A549 (cell line): ENCODE measurements around the gene GTF2A1. TPM values are rescaled to one million over a fixed set of nuclear protein-coding genes. Genes with fewer than 3 reads are reported as not detected.

ENCODE experiments used
- ATAC-seq, 2 experiments: fragments of 200-7000 bp in 1 of 2; fragments of >200 bp in 1 of 2; cut with Nextera tagmentation in 1 of 2; cut with Tn5 transposase in 1 of 2; 3 replicates each; pipeline versions ENCODE4 v1.8.0 to v1.9.1; 2018 to 2020; ENCODE audit warnings: mild to moderate bottlenecking in 1 of 2, moderate library complexity in 1 of 2
- CTCF ChIA-PET: fragments of 300-600 bp; sonication (Branson Sonifier 250); formaldehyde crosslinking; extraction: SDS; loops from one replicate; lab custom pipeline; 2021; ENCODE audit warnings: antibody characterized with exemption, inconsistent platforms; lab: Yijun Ruan, JAX
- POLR2A ChIA-PET: fragments of 350-600 bp; formaldehyde crosslinking; extraction: SDS; loops from one replicate; lab custom pipeline; 2021; ENCODE audit warnings: antibody characterized with exemption, inconsistent platforms; lab: Yijun Ruan, JAX
- DNase-seq, 2 experiments: peaks; one replicate each; pipeline versions ENCODE4 v3.0.0 to v3.0.0-alpha.2; 2011 to 2016; ENCODE audit warnings: low read depth in 1 of 2, low spot score in 1 of 2
- FAIRE-seq: peaks from 2 replicates; lab custom pipeline; 2011; peaks lifted over from hg19 to GRCh38; lab: Jason Lieb, UNC
- H3K27ac ChIP-seq, 2 experiments: fragments of >200 bp; sonication (Bioruptor Twin); formaldehyde crosslinking; 3 replicates each; pipeline ENCODE4 v1.5.1; 2016 to 2017
- H3K4me1 ChIP-seq: fragments of >200 bp; sonication (Bioruptor Twin); formaldehyde crosslinking; 3 replicates; pipeline ENCODE4 v1.6.1; 2016
- H3K4me2 ChIP-seq: fragments of >200 bp; sonication (Bioruptor Twin); formaldehyde crosslinking; 3 replicates; pipeline ENCODE4 v1.6.1; 2016
- H3K4me3 ChIP-seq: fragments of >200 bp; sonication (Bioruptor Twin); formaldehyde crosslinking; 3 replicates; pipeline ENCODE4 v1.5.1; 2016
- H3K9me3 ChIP-seq: fragments of >200 bp; sonication (Bioruptor Twin); formaldehyde crosslinking; 3 replicates; pipeline ENCODE4 v1.6.1; 2016
- CBX2 ChIP-seq: fragments of 200-600 bp; sonication (generic); IDR thresholded peaks from 2 replicates; pipeline ENCODE4 v1.6.1; 2016; ENCODE audit warnings: low read depth, mild to moderate bottlenecking, borderline replicate concordance
- CBX8 ChIP-seq: fragments of 200-600 bp; sonication (generic); IDR thresholded peaks from 2 replicates; pipeline ENCODE4 v1.6.1; 2016
- CEBPB ChIP-seq, 2 experiments: fragments of >200 bp in 1 of 2; sonication (Bioruptor Twin) in 1 of 2; formaldehyde crosslinking in 1 of 2; IDR thresholded peaks; 2 replicates each; pipeline ENCODE4 v1.6.1; 2012 to 2016
- CHD2 ChIP-seq: fragments of 150-350 bp; IDR thresholded peaks from 2 replicates; pipeline ENCODE4 v1.6.1; 2014; ENCODE audit warnings: low read length; ENCODE audit not compliant: partially characterized antibody
- CHD4 ChIP-seq: fragments of 200-600 bp; sonication (generic); IDR thresholded peaks from 2 replicates; pipeline ENCODE4 v1.6.1; 2016; ENCODE audit warnings: antibody characterized with exemption, mild to moderate bottlenecking, borderline replicate concordance
- CTCF ChIP-seq: fragments of >200 bp; sonication (Bioruptor Twin); formaldehyde crosslinking; IDR thresholded peaks from 3 replicates; pipeline ENCODE4 v1.5.1; 2016
- E2F6 ChIP-seq: IDR thresholded peaks from 2 replicates; pipeline ENCODE4 v1.6.1; 2012; ENCODE audit warnings: low read depth, borderline replicate concordance
- FOSL2 ChIP-seq, 2 experiments: fragments of 450-650 bp in 1 of 2; fragments of >200 bp in 1 of 2; sonication (Bioruptor Twin) in 1 of 2; formaldehyde crosslinking; IDR thresholded peaks; 2 replicates each; pipeline versions ENCODE4 v1.5.0 to v1.6.1; 2016 to 2020; ENCODE audit warnings: mild to moderate bottlenecking in 1 of 2, moderate library complexity in 1 of 2
- FOXS1 ChIP-seq: fragments of 250-450 bp; sonication (Bioruptor Pico); IDR thresholded peaks from 2 replicates; pipeline ENCODE4 v1.5.0; 2020; ENCODE audit warnings: mild to moderate bottlenecking, moderate library complexity
- HES2 ChIP-seq: fragments of >200 bp; sonication (Bioruptor Twin); formaldehyde crosslinking; IDR thresholded peaks from 2 replicates; pipeline ENCODE4 v1.6.1; 2016
- HEYL ChIP-seq: fragments of 250-450 bp; sonication (Bioruptor Pico); IDR thresholded peaks from 2 replicates; pipeline ENCODE4 v1.8.0; 2021; ENCODE audit warnings: mild to moderate bottlenecking, moderate library complexity
- HMGXB4 ChIP-seq: fragments of 250-450 bp; sonication (Bioruptor Pico); IDR thresholded peaks from 2 replicates; pipeline ENCODE4 v1.5.0; 2021; ENCODE audit warnings: mild to moderate bottlenecking, moderate library complexity, borderline replicate concordance
- JUNB ChIP-seq: fragments of >200 bp; sonication (Bioruptor Twin); formaldehyde crosslinking; IDR thresholded peaks from 2 replicates; pipeline ENCODE4 v1.6.1; 2016
- KDM1A ChIP-seq: fragments of 200-600 bp; sonication (generic); IDR thresholded peaks from 2 replicates; pipeline ENCODE4 v1.6.1; 2016; ENCODE audit warnings: low read depth, mild to moderate bottlenecking
- MAX ChIP-seq: IDR thresholded peaks from 2 replicates; pipeline ENCODE4 v1.6.1; 2012
- MYC ChIP-seq: IDR thresholded peaks from 2 replicates; pipeline ENCODE4 v1.6.1; 2012; ENCODE audit warnings: mild to moderate bottlenecking, inconsistent platforms, low read length, improper control_type of control experiment, borderline replicate concordance
- NR3C1 ChIP-seq: fragments of >200 bp; sonication (Bioruptor Twin); formaldehyde crosslinking; IDR thresholded peaks from 3 replicates; pipeline ENCODE4 v1.6.1; 2017
- PHF8 ChIP-seq: fragments of 200-600 bp; sonication (generic); IDR thresholded peaks from 2 replicates; pipeline ENCODE4 v1.6.1; 2016; ENCODE audit warnings: low read depth, mild to moderate bottlenecking, antibody characterized with exemption, moderate library complexity, borderline replicate concordance
- POLR2AphosphoS2 ChIP-seq: conservative IDR thresholded peaks from 2 replicates; pipeline ENCODE4 v1.6.1; 2012; ENCODE audit warnings: low read length, improper control_type of control experiment, inconsistent platforms
- RAD21 ChIP-seq, 2 experiments: fragments of >200 bp in 1 of 2; sonication (Bioruptor Twin) in 1 of 2; formaldehyde crosslinking in 1 of 2; IDR thresholded peaks in 1 of 2; conservative IDR thresholded peaks in 1 of 2; 2 replicates in 1 of 2; 3 replicates in 1 of 2; pipeline ENCODE4 v1.6.1; 2012 to 2018; ENCODE audit warnings: inconsistent platforms in 1 of 2
- RCOR1 ChIP-seq: fragments of 150-350 bp; IDR thresholded peaks from 2 replicates; pipeline ENCODE4 v1.6.1; 2014; ENCODE audit warnings: antibody characterized with exemption, low read length, low read depth
- RFX5 ChIP-seq: fragments of 450-650 bp; IDR thresholded peaks from 2 replicates; pipeline ENCODE4 v1.7.1; 2014; ENCODE audit warnings: antibody characterized with exemption, mild to moderate bottlenecking, moderate library complexity
- RNF2 ChIP-seq: fragments of 200-600 bp; sonication (generic); IDR thresholded peaks from 2 replicates; pipeline ENCODE4 v1.6.1; 2016; ENCODE audit warnings: low read depth, mild to moderate bottlenecking, antibody characterized with exemption, moderate library complexity, borderline replicate concordance
- SMC3 ChIP-seq: fragments of >200 bp; sonication (Bioruptor Twin); formaldehyde crosslinking; IDR thresholded peaks from 3 replicates; pipeline ENCODE4 v1.6.1; 2018; ENCODE audit warnings: inconsistent platforms
- TFCP2L1 ChIP-seq: fragments of 250-450 bp; sonication (Bioruptor Pico); IDR thresholded peaks from 2 replicates; pipeline ENCODE4 v1.5.0; 2021; ENCODE audit warnings: mild to moderate bottlenecking
- USF2 ChIP-seq: fragments of 450-650 bp; IDR thresholded peaks from 2 replicates; pipeline ENCODE4 v1.6.1; 2014; ENCODE audit warnings: antibody characterized with exemption
- ZSCAN20 ChIP-seq: fragments of 250-450 bp; sonication (Bioruptor Pico); IDR thresholded peaks from 2 replicates; pipeline ENCODE4 v1.8.0; 2022; ENCODE audit warnings: mild to moderate bottlenecking, moderate library complexity
- WGBS: methylation state at CpG from one replicate; pipeline ENCODE4 v1.1.6; 2017; ENCODE audit errors: missing lambda C conversion rate; 5-methylcytosine and 5-hydroxymethylcytosine counted together
- polyA plus RNA-seq, 4 experiments: library from polyadenylated mRNA; depleted of rRNA in 3 of 4; stranded (reverse); fragments of >200 nt; fragmentation: RNase III in 1 of 4; extraction: RNeasy Plus Mini Kit Qiagen cat#74134 plus additional on column Dnase treatment in 1 of 4; gene quantifications; 2 replicates in 3 of 4; 3 replicates in 1 of 4; pipeline ENCODE4 v1.2.3, GENCODE V29; 2011 to 2017

GTF2A1 gene
- polyA plus RNA-seq, 2 of the 4 experiments (the other 2 are of a cell fraction) = 12.5 to 19.6 TPM

- TF ChIP-seq RNF2 = no peak
- no peak for TF ChIP-seq FOXS1
- TF ChIP-seq USF2 = no peak
- no peak for TF ChIP-seq RAD21 (conservative IDR thresholded peaks at IDR 0.05 in 1 of 2, IDR thresholded peaks at IDR 0.05 in 1 of 2)
- TF ChIP-seq RCOR1 = no peak
- TF ChIP-seq CHD4 = no peak
- TF ChIP-seq HES2 = no peak
- TF ChIP-seq E2F6 = no peak
- TF ChIP-seq CHD2 = no peak
- no peak for TF ChIP-seq JUNB
- TF ChIP-seq SMC3 = no peak
- TF ChIP-seq PHF8 = no peak
- TF ChIP-seq CTCF = no peak
- no peak for TF ChIP-seq ZSCAN20 (CRISPR knock-in tag)
- TF ChIP-seq RFX5 = no peak
- no peak for TF ChIP-seq CEBPB (IDR thresholded peaks at IDR 0.05)
- no peak for TF ChIP-seq TFCP2L1 (CRISPR knock-in tag)
- TF ChIP-seq FOSL2 (IDR thresholded peaks at IDR 0.05) = no peak
- TF ChIP-seq FOSL2 (CRISPR knock-in tag; IDR thresholded peaks at IDR 0.05) = no peak
- ATAC-seq (no peak), DNase-seq (no peak), FAIRE-seq (no peak)
- Histone ChIP-seq H3K4me2 (no peak overlapping the region), H3K4me3 (no peak overlapping the region), H3K4me1 (no peaks in the 10 kb centered on the region), H3K27ac (no peak overlapping the region), H3K9me3 (no peaks in the 10 kb centered on the region)
- 97% methylated on average over 2 of the region's 2 CpGs for WGBS
- ChIA-PET CTCF (interaction anchor here (0.6 kb wide), 1 partner anchor 251 kb away, joined by 3 read pairs; the partner anchor contains the start of gene CEP128), POLR2A (interaction anchor here (1.0 kb wide), 1 partner anchor 13 kb away, joined by 3 read pairs; no protein-coding TSS in a partner anchor)
Observed at GRCh38 chr14:81192594-81192993, 28.2 kb downstream of the GTF2A1 start.

GRCh38 chr14:81187832-81188522 is 32.8 kb downstream of the GTF2A1 start:
- DNase-seq = no peak
- no peak for FAIRE-seq
- ChIA-PET POLR2A (no interaction called here), CTCF (interaction anchor here (0.7 to 2.5 kb wide), 3 partner anchors 10 to 31 kb away, joined by 3 to 6 read pairs (median 5); no protein-coding TSS in a partner anchor)
- no peak for ATAC-seq
- Histone ChIP-seq H3K4me1 (peaks cover 7% of the 10 kb centered on the region; the same call in 2 of the 3 replicates), H3K4me2 (no peak overlapping the region), H3K4me3 (no peak overlapping the region), H3K27ac (no peak overlapping the region), H3K9me3 (no peaks in the 10 kb centered on the region)
- no peak for TF ChIP-seq CBX2
- no peak for TF ChIP-seq KDM1A
- TF ChIP-seq HMGXB4 (CRISPR knock-in tag) = no peak
- TF ChIP-seq USF2 = no peak
- TF ChIP-seq CHD2 = no peak
- TF ChIP-seq MYC = no peak
- TF ChIP-seq NR3C1 = no peak
- no peak for TF ChIP-seq E2F6
- TF ChIP-seq HEYL (CRISPR knock-in tag) = no peak
- TF ChIP-seq CBX8 = no peak
- TF ChIP-seq MAX = no peak
- TF ChIP-seq POLR2AphosphoS2 = no peak
- WGBS = 97% methylated on average over 5 of the region's 5 CpGs
